AG09309 (cell line): ENCODE data around the gene NGLY1.

ENCODE experiments used
- DNase-seq: peaks from one replicate; pipeline ENCODE4 v3.0.0-alpha.2; 2010; ENCODE audit warnings: low read depth
- H3K4me3 ChIP-seq: 2 replicates; pipeline ENCODE4 v1.5.1; 2011; ENCODE audit warnings: mild to moderate bottlenecking, low read depth, low read length, moderate library complexity; ENCODE audit not compliant: control insufficient read depth
- CTCF ChIP-seq: IDR thresholded peaks from 2 replicates; pipeline ENCODE4 v1.5.1; 2011; ENCODE audit warnings: mild to moderate bottlenecking, low read depth, low read length, inconsistent platforms; ENCODE audit not compliant: insufficient read depth, control insufficient read depth; ENCODE audit errors: missing control alignments

NGLY1 gene

GRCh38 chr3:25782938-25783660 is at the start of gene NGLY1:
TSS of gene NGLY1 (minus strand) at chr3:25783443. CDS start at chr3:25783390, 53 bp downstream.
- peak; percentile 34 for DNase-seq
- TF ChIP-seq CTCF, result no peak
- peak within 1 kb of the TSS; percentile 92 for H3K4me3 ChIP-seq

- no peak for DNase-seq
- TF ChIP-seq CTCF, result peak; percentile 37
- H3K4me3 ChIP-seq, result no peak overlapping the region
Measured at GRCh38 chr3:25831578-25831977, 48.3 kb upstream of the NGLY1 start.

- no peak for DNase-seq
- TF ChIP-seq CTCF, result no peak
- H3K4me3 ChIP-seq, result no peak overlapping the region
Measured at GRCh38 chr3:25830373-25831280, 47.4 kb upstream of the NGLY1 start.

- H3K4me3 ChIP-seq, result no peak overlapping the region
- no peak for TF ChIP-seq CTCF
- DNase-seq, result no peak
Measured at GRCh38 chr3:25826510-25826909, 43.3 kb upstream of the NGLY1 start.

GRCh38 chr3:25823314-25823713 is 40.1 kb upstream of the NGLY1 start:
- TF ChIP-seq CTCF, result no peak
- no peak for DNase-seq
- H3K4me3 ChIP-seq, result no peak overlapping the region

GRCh38 chr3:25821746-25822573 is 38.7 kb upstream of the NGLY1 start:
- TF ChIP-seq CTCF, result no peak
- H3K4me3 ChIP-seq, result no peak overlapping the region
- DNase-seq, result no peak
